IPS DF 6.9 (cell line): ENCODE measurements around the gene CAP2.

ENCODE experiments used
- DNase-seq: peaks from one replicate; pipeline ENCODE4 v3.0.0-alpha.2; 2013; ENCODE audit warnings: low read depth, low spot score
- H3K27ac ChIP-seq: one replicate; pipeline ENCODE4 v1.5.1; 2013; ENCODE audit warnings: low read length, control low read depth
- H3K27me3 ChIP-seq: 2 replicates; pipeline ENCODE4 v1.6.1; 2013; ENCODE audit warnings: mild to moderate bottlenecking, low read length; ENCODE audit not compliant: control insufficient read depth, insufficient read depth
- H3K36me3 ChIP-seq: 2 replicates; pipeline ENCODE4 v1.6.1; 2013; ENCODE audit warnings: low read length; ENCODE audit not compliant: control insufficient read depth, insufficient read depth
- H3K4me1 ChIP-seq: 2 replicates; pipeline ENCODE4 v1.6.1; 2013; ENCODE audit warnings: low read length; ENCODE audit not compliant: control insufficient read depth, insufficient read depth
- H3K4me3 ChIP-seq: 2 replicates; pipeline ENCODE4 v1.5.1; 2013; ENCODE audit warnings: mild to moderate bottlenecking, low read length
- H3K9me3 ChIP-seq: 2 replicates; pipeline ENCODE4 v1.6.1; 2013; ENCODE audit warnings: low read length, inconsistent platforms; ENCODE audit not compliant: control insufficient read depth, insufficient read depth
- WGBS: extraction: QIAGEN DNeasy Blood & Tissue Kit; methylation state at CpG from one replicate; pipeline ENCODE4 v1.1.7; 2013; ENCODE audit warnings: mixed read lengths, missing lambda C conversion rate; ENCODE audit not compliant: insufficient read length, insufficient coverage; 5-methylcytosine and 5-hydroxymethylcytosine counted together

CAP2 gene

GRCh38 chr6:17365961-17366360 is 27.4 kb upstream of the CAP2 start:
- no peak for DNase-seq
- Histone ChIP-seq H3K9me3 (no peaks in the 10 kb centered on the region), H3K27me3 (no peaks in the 10 kb centered on the region), H3K27ac (no peak overlapping the region), H3K4me3 (no peak overlapping the region), H3K4me1 (no peaks in the 10 kb centered on the region), H3K36me3 (no peaks in the 10 kb centered on the region)

- H3K36me3 ChIP-seq: no peaks in the 10 kb centered on the region
- WGBS: no CpG with 5 or more reads among the region's 1 CpG
- no peaks in the 10 kb centered on the region for H3K27me3 ChIP-seq
- H3K27ac ChIP-seq: no peak overlapping the region
- H3K4me1 ChIP-seq: no peaks in the 10 kb centered on the region
- no peak for DNase-seq
- no peak overlapping the region for H3K4me3 ChIP-seq
- no peaks in the 10 kb centered on the region for H3K9me3 ChIP-seq
Measured at GRCh38 chr6:17367868-17368267, 25.5 kb upstream of the CAP2 start.

- no CpG with 5 or more reads among the region's 7 CpGs for WGBS
- DNase-seq: no peak
- Histone ChIP-seq H3K4me1 (no peaks in the 10 kb centered on the region), H3K9me3 (no peaks in the 10 kb centered on the region), H3K27me3 (no peaks in the 10 kb centered on the region), H3K27ac (no peak overlapping the region), H3K4me3 (no peak overlapping the region), H3K36me3 (no peaks in the 10 kb centered on the region)
Measured at GRCh38 chr6:17381424-17382147, 11.8 kb upstream of the CAP2 start.

- DNase-seq: no peak
- no peak overlapping the region for H3K27ac ChIP-seq
- H3K27me3 ChIP-seq: no peaks in the 10 kb centered on the region
- WGBS: no CpG with 5 or more reads among the region's 7 CpGs
- no peaks in the 10 kb centered on the region for H3K9me3 ChIP-seq
- H3K4me3 ChIP-seq: no peak overlapping the region
- H3K4me1 ChIP-seq: no peaks in the 10 kb centered on the region
- H3K36me3 ChIP-seq: no peaks in the 10 kb centered on the region
Measured at GRCh38 chr6:17385660-17386059, 7.7 kb upstream of the CAP2 start.

GRCh38 chr6:17388365-17388764 is 5.0 kb upstream of the CAP2 start:
- Histone ChIP-seq H3K27ac (no peak overlapping the region), H3K4me1 (no peaks in the 10 kb centered on the region), H3K9me3 (no peaks in the 10 kb centered on the region), H3K27me3 (peaks cover 2% of the 10 kb centered on the region; the same call in 1 of the 2 replicates), H3K36me3 (no peaks in the 10 kb centered on the region), H3K4me3 (no peak overlapping the region)
- WGBS: no CpG with 5 or more reads among the region's 3 CpGs
- DNase-seq: no peak

GRCh38 chr6:17389274-17389847 is 4.0 kb upstream of the CAP2 start:
- WGBS: no CpG with 5 or more reads among the region's 4 CpGs
- no peaks in the 10 kb centered on the region for H3K4me1 ChIP-seq
- peaks cover 2% of the 10 kb centered on the region; the same call in 1 of the 2 replicates for H3K27me3 ChIP-seq
- no peak overlapping the region for H3K27ac ChIP-seq
- H3K36me3 ChIP-seq: no peaks in the 10 kb centered on the region
- no peak for DNase-seq
- no peaks in the 10 kb centered on the region for H3K9me3 ChIP-seq
- H3K4me3 ChIP-seq: no peak overlapping the region

- peaks cover 2% of the 10 kb centered on the region; the same call in 1 of the 2 replicates for H3K27me3 ChIP-seq
- no peaks in the 10 kb centered on the region for H3K36me3 ChIP-seq
- WGBS: no CpG with 5 or more reads among the region's 3 CpGs
- H3K9me3 ChIP-seq: no peaks in the 10 kb centered on the region
- no peaks in the 10 kb centered on the region for H3K4me1 ChIP-seq
- DNase-seq: no peak
- H3K4me3 ChIP-seq: no peak overlapping the region
- H3K27ac ChIP-seq: no peak overlapping the region
Measured at GRCh38 chr6:17390276-17390675, 3.1 kb upstream of the CAP2 start.

GRCh38 chr6:17391976-17392375 is 1.4 kb upstream of the CAP2 start:
- no CpG with 5 or more reads among the region's 2 CpGs for WGBS
- Histone ChIP-seq H3K9me3 (no peaks in the 10 kb centered on the region), H3K4me1 (no peaks in the 10 kb centered on the region), H3K27ac (no peak overlapping the region), H3K4me3 (no peak overlapping the region), H3K27me3 (peaks cover 2% of the 10 kb centered on the region; the same call in 1 of the 2 replicates), H3K36me3 (no peaks in the 10 kb centered on the region)
- no peak for DNase-seq

GRCh38 chr6:17393892-17394631 is 667 bp downstream of the CAP2 start:
- Histone ChIP-seq H3K9me3 (no peaks in the 10 kb centered on the region), H3K27me3 (peaks cover 2% of the 10 kb centered on the region; the same call in 1 of the 2 replicates), H3K4me3 (peak overlapping the region; percentile 66; the same call in 1 of the 2 replicates), H3K27ac (no peak overlapping the region), H3K4me1 (no peaks in the 10 kb centered on the region), H3K36me3 (no peaks in the 10 kb centered on the region)
- no CpG with 5 or more reads among the region's 55 CpGs for WGBS
- DNase-seq: peak; percentile 48

- DNase-seq: no peak
- no peak overlapping the region for H3K27ac ChIP-seq
- no peaks in the 10 kb centered on the region for H3K4me1 ChIP-seq
- no peaks in the 10 kb centered on the region for H3K36me3 ChIP-seq
- no peaks in the 10 kb centered on the region for H3K9me3 ChIP-seq
- peaks cover 2% of the 10 kb centered on the region; the same call in 1 of the 2 replicates for H3K27me3 ChIP-seq
- no peak overlapping the region for H3K4me3 ChIP-seq
- 100% methylated on average over 1 of the region's 1 CpG for WGBS
Measured at GRCh38 chr6:17395112-17395511, 1.7 kb downstream of the CAP2 start.
